ENCODE measurements around the gene ARHGAP22.

ARHGAP22 gene

GRCh38 chr10:48507933-48508790 is 96.7 kb downstream of the ARHGAP22 start:
- DNase-seq (ENCODE audit: low spot score), result no peak

GRCh38 chr10:48507494-48507893 is 97.4 kb downstream of the ARHGAP22 start:
- no peak for DNase-seq (ENCODE audit: low spot score)
- H3K27ac ChIP-seq (ENCODE audit: poor library complexity, severe bottlenecking), result no peak overlapping the region
- no peak for ATAC-seq (ENCODE audit: low read depth)
- no peaks in the 10 kb centered on the region for H3K27me3 ChIP-seq (ENCODE audit: insufficient read depth, poor library complexity, severe bottlenecking)
- H3K4me3 ChIP-seq (ENCODE audit: severe bottlenecking), result no peak overlapping the region
- no peaks in the 10 kb centered on the region for H3K9me3 ChIP-seq (ENCODE audit: severe bottlenecking)
- H3K36me3 ChIP-seq (ENCODE audit: low read depth), result no peaks in the 10 kb centered on the region
- no peak for TF ChIP-seq CTCF (IDR thresholded peaks at IDR 0.05; ENCODE audit: poor library complexity, severe bottlenecking)
- no peaks in the 10 kb centered on the region for H3K4me1 ChIP-seq (ENCODE audit: insufficient read depth, poor library complexity, severe bottlenecking)

More at GRCh38 chr10:48507933-48508790, 96.7 kb downstream of the ARHGAP22 start:
- Histone ChIP-seq H3K27me3 (ENCODE audit: insufficient read depth, poor library complexity, severe bottlenecking) (no peaks in the 10 kb centered on the region), H3K36me3 (ENCODE audit: low read depth) (no peaks in the 10 kb centered on the region), H3K4me1 (ENCODE audit: insufficient read depth, poor library complexity, severe bottlenecking) (no peaks in the 10 kb centered on the region), H3K27ac (ENCODE audit: poor library complexity, severe bottlenecking) (no peak overlapping the region), H3K9me3 (ENCODE audit: severe bottlenecking) (no peaks in the 10 kb centered on the region), H3K4me3 (ENCODE audit: severe bottlenecking) (no peak overlapping the region)
- TF ChIP-seq CTCF (IDR thresholded peaks at IDR 0.05; ENCODE audit: poor library complexity, severe bottlenecking), result no peak
- peak; percentile 50 for ATAC-seq (ENCODE audit: low read depth)

- Histone ChIP-seq H3K36me3 (ENCODE audit: low read depth) (no peaks in the 10 kb centered on the region), H3K27me3 (ENCODE audit: insufficient read depth, poor library complexity, severe bottlenecking) (no peaks in the 10 kb centered on the region), H3K27ac (ENCODE audit: poor library complexity, severe bottlenecking) (no peak overlapping the region), H3K9me3 (ENCODE audit: severe bottlenecking) (no peaks in the 10 kb centered on the region), H3K4me3 (ENCODE audit: severe bottlenecking) (no peak overlapping the region), H3K4me1 (ENCODE audit: insufficient read depth, poor library complexity, severe bottlenecking) (no peaks in the 10 kb centered on the region)
- peak; percentile 34 for TF ChIP-seq CTCF (IDR thresholded peaks at IDR 0.05; ENCODE audit: poor library complexity, severe bottlenecking)
- ATAC-seq (ENCODE audit: low read depth) (peak; percentile 27; the same call in 1 of the 3 replicates), DNase-seq (ENCODE audit: low spot score) (no peak)
Observed at GRCh38 chr10:48506147-48506917, 98.5 kb downstream of the ARHGAP22 start.

- peak; percentile 27 for TF ChIP-seq CTCF (IDR thresholded peaks at IDR 0.05; ENCODE audit: poor library complexity, severe bottlenecking)
- DNase-seq (ENCODE audit: low spot score) (no peak), ATAC-seq (ENCODE audit: low read depth) (no peak)
- no peaks in the 10 kb centered on the region for H3K9me3 ChIP-seq (ENCODE audit: severe bottlenecking)
- H3K4me1 ChIP-seq (ENCODE audit: insufficient read depth, poor library complexity, severe bottlenecking), result no peaks in the 10 kb centered on the region
- H3K4me3 ChIP-seq (ENCODE audit: severe bottlenecking), result no peak overlapping the region
- no peak overlapping the region for H3K27ac ChIP-seq (ENCODE audit: poor library complexity, severe bottlenecking)
- no peaks in the 10 kb centered on the region for H3K36me3 ChIP-seq (ENCODE audit: low read depth)
- H3K27me3 ChIP-seq (ENCODE audit: insufficient read depth, poor library complexity, severe bottlenecking), result no peaks in the 10 kb centered on the region
Observed at GRCh38 chr10:48505394-48506112, 99.3 kb downstream of the ARHGAP22 start.
